Forelimb muscle (tissue), 1 donor: ENCODE results near the gene MXRA8. TPM values are rescaled to one million over a fixed set of nuclear protein-coding genes. Genes with fewer than 3 reads are reported as not detected.
"Not testable (repeated sequence)": the region's sequence is repeated elsewhere in the genome, so short reads cannot be mapped to it uniquely, and the experiment has no call there.

Source experiments
- DNase-seq: peaks from one replicate; pipeline ENCODE4 v3.0.0-alpha.2; 2013; ENCODE audit warnings: low read depth
- polyA plus RNA-seq: library from polyadenylated mRNA; unstranded; fragments of 120-200 nt; gene quantifications from one replicate; pipeline ENCODE4 v1.2.1, GENCODE V29; 2013; ENCODE audit not compliant: insufficient read length

Gene MXRA8
- polyA plus RNA-seq = 65.2 TPM

- DNase-seq = no peak
Measured at GRCh38 chr1:1358433-1359271, at the start of gene MXRA8. Gene MXRA8, minus strand, starts transcription at chr1:1358555. Its CDS starts 51 bp downstream, at chr1:1358504.

- no peak for DNase-seq
Measured at GRCh38 chr1:1407636-1408318, 49.4 kb upstream of the MXRA8 start.

- peak; percentile 77 for DNase-seq
Measured at GRCh38 chr1:1406821-1407635, 48.7 kb upstream of the MXRA8 start, which contains the start of gene MRPL20. Gene MRPL20, minus strand, starts transcription at chr1:1407293. Its CDS starts 76 bp downstream, at chr1:1407217.

GRCh38 chr1:1406101-1406820, 47.9 kb upstream of the MXRA8 start:
- DNase-seq = no peak

GRCh38 chr1:1403653-1404052, 45.3 kb upstream of the MXRA8 start:
- no peak for DNase-seq

GRCh38 chr1:1402901-1403392, 44.6 kb upstream of the MXRA8 start:
- DNase-seq = not testable (repeated sequence)

- DNase-seq = no peak
Measured at GRCh38 chr1:1402072-1402900, 43.9 kb upstream of the MXRA8 start.

GRCh38 chr1:1401457-1402010, 43.2 kb upstream of the MXRA8 start:
- no peak for DNase-seq

GRCh38 chr1:1400576-1401456, 42.5 kb upstream of the MXRA8 start:
- no peak for DNase-seq

- DNase-seq = no peak
Measured at GRCh38 chr1:1399872-1400575, 41.7 kb upstream of the MXRA8 start.

- peak; percentile 85 for DNase-seq
Measured at GRCh38 chr1:1399187-1399871, 41.0 kb upstream of the MXRA8 start, which contains the start of gene CCNL2. Gene CCNL2, minus strand, starts transcription at chr1:1399335. Its CDS starts 29 bp downstream, at chr1:1399306.

GRCh38 chr1:1398677-1399186, 40.4 kb upstream of the MXRA8 start:
- DNase-seq = no peak

GRCh38 chr1:1397839-1398523, 39.6 kb upstream of the MXRA8 start:
- no peak for DNase-seq

- no peak for DNase-seq
Measured at GRCh38 chr1:1395166-1395565, 36.8 kb upstream of the MXRA8 start.

GRCh38 chr1:1394116-1394515, 35.8 kb upstream of the MXRA8 start:
- DNase-seq = no peak

- no peak for DNase-seq
Measured at GRCh38 chr1:1393428-1393827, 35.1 kb upstream of the MXRA8 start.

- no peak for DNase-seq
Measured at GRCh38 chr1:1393014-1393413, 34.7 kb upstream of the MXRA8 start.
